Adrenal gland (tissue), 12 donors: ENCODE results near the gene CATSPERZ. TPM values are rescaled to one million over a fixed set of nuclear protein-coding genes. Genes with fewer than 3 reads are reported as not detected.

ENCODE experiments used
- DNase-seq, 7 donors: peaks; one replicate each; pipeline ENCODE4 v3.0.0-alpha.2; 2019 to 2020
- H3K27ac ChIP-seq, 5 donors: fragments of 200-600 bp; sonication (generic) in 4 of 5; 1 replicate in 3 of 5; 2 replicates in 2 of 5; pipeline versions ENCODE4 v1.5.1 to v1.8.0; 2016 to 2020; ENCODE audit warnings: mild to moderate bottlenecking in 1 of 5
- H3K27me3 ChIP-seq: fragments of 200-600 bp; 2 replicates; pipeline ENCODE4 v1.8.0; 2021
- H3K36me3 ChIP-seq, 2 donors: fragments of 200-600 bp; replicated peaks in 1 of 2; 1 replicate in 1 of 2; 2 replicates in 1 of 2; pipeline versions ENCODE4 v1.5.1 to v1.8.0; 2018 to 2022
- H3K4me1 ChIP-seq, 2 donors: fragments of 200-600 bp; replicated peaks in 1 of 2; 1 replicate in 1 of 2; 2 replicates in 1 of 2; pipeline versions ENCODE4 v1.5.1 to v1.8.0; 2018 to 2021
- H3K4me3 ChIP-seq, 4 donors: fragments of 200-600 bp; sonication (generic) in 3 of 4; one replicate each; pipeline ENCODE4 v1.5.1; 2016 to 2018
- H3K9me3 ChIP-seq, 3 donors: fragments of 200-600 bp; sonication (generic) in 1 of 3; replicated peaks in 1 of 3; 1 replicate in 2 of 3; 2 replicates in 1 of 3; pipeline versions ENCODE4 v1.5.1 to v1.8.0; 2016 to 2021
- POLR2A ChIP-seq, 2 donors: fragments of 450-650 bp; IDR thresholded peaks; one replicate each; pipeline ENCODE4 v1.6.1; 2017; ENCODE audit warnings: antibody characterized with exemption in 2 of 2, mild to moderate bottlenecking in 2 of 2, moderate library complexity in 1 of 2
- WGBS, 4 donors: extraction: QIAGEN DNeasy Blood & Tissue Kit in 2 of 4; methylation state at CpG; one replicate each; pipeline versions ENCODE4 v1.1.5 to v1.1.7; 2013 to 2017; 5-methylcytosine and 5-hydroxymethylcytosine counted together
- intact Hi-C, 2 donors: fragments of 100-400 bp; cut with DNase I; formaldehyde crosslinking; loops; one replicate each; pipeline versions ENCODE4 v1.14.1 to v1.15.0; 2022 to 2023
- polyA plus RNA-seq, 3 donors: library from polyadenylated mRNA; stranded (reverse); fragments of 200-250 nt in 2 of 3; fragments of 350-450 nt in 1 of 3; fragmentation: Illumina TruSeq in 1 of 3; extraction: RNeasy Lipid Tissue Mini Kit (QIAGEN cat#74804) in 1 of 3; gene quantifications; one replicate each; pipeline ENCODE4 v1.2.3, GENCODE V29; 2013 to 2014
- total RNA-seq, 9 donors: library from RNA; depleted of rRNA in 4 of 9; stranded (reverse); fragments of >200 nt in 4 of 9; fragments of 120-200 nt in 1 of 9; fragmentation: NEBNext Ultra II Directional in 1 of 9; extraction: Animal tissue kit (Norgen Biotek cat#: 25700) in 1 of 9; gene quantifications; one replicate each; pipeline versions ENCODE4 v1.1.0 to v1.2.4, GENCODE V29; 2013 to 2023
- TF ChIP-seq, protein P1 (sequence below), 6 experiments: fragments of 450-650 bp in 4 of 6; fragments of 200-600 bp in 2 of 6; sonication (generic) in 1 of 6; IDR thresholded peaks; 1 replicate in 5 of 6; 2 replicates in 1 of 6; pipeline versions ENCODE4 v1.5.1 to v1.8.0; 2016 to 2021; ENCODE audit warnings: antibody characterized with exemption in 6 of 6, mild to moderate bottlenecking in 2 of 6, moderate library complexity in 1 of 6
- donor health status: healthy with polysubstance abuse.
- donor health status: Bipolar disorder and iron deficiency.
- donor health status: DM: yes; HTN: yes; CAD: no.
- donor health status: DM: no; HTN: no; CAD: no.
- donor health status: DM: no; HTN: no; CAD: no.
- donor health status: DM: yes; HTN: yes; CAD: no.

CATSPERZ gene
- total and polyA plus RNA-seq, 12 donors = 0.28 to 1.2 (median 0.71) TPM; not detected in 8

DNA sequence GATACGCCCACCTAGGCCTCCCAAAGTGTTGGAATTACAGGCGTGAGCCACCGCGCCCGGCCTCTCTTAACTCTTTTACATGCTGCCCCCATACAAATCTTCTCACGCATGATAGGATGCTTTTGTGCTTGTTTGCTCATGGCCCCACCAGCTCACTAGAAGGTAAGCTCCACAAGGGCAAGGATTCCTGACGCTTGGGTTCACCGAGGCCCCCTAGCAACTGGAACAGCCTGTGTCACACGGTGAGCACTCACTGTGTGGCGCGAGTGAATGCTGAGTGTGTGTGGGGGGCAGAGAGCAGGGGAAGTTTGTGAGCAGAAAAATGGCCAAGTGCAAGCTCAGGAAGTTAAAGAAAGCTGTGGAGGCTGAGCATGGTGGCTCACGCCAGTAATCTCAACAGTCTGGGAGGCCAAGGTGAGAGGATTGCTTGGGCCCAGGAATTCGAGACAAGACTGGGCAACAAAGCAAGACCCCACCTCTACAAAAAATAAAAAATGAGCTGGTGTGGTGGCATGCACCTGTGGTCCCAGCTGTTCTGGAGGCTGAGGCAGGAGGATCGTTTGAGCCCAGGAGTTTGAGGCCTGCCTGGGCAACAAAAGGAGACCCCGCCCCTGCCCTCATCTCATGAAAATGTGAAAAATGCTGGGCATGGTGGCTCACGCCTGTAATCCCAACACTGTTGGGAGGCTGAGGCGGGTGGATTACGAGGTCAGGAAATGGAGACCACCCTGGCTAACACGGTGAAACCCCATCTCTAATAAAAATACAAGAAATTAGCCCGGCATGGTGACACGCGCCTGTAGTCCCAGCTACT is 18.0 kb upstream of the CATSPERZ start:
- Histone ChIP-seq H3K27ac (no peak overlapping the region), H3K36me3 (peaks cover 0 to 17% of the 10 kb centered on the region in 2 donors), H3K9me3 (no peaks in the 10 kb centered on the region), H3K4me3 (no peak overlapping the region), H3K27me3 (no peaks in the 10 kb centered on the region), H3K4me1 (peaks cover 15 to 19% of the 10 kb centered on the region in 2 donors)
- TF ChIP-seq, protein P1, sequence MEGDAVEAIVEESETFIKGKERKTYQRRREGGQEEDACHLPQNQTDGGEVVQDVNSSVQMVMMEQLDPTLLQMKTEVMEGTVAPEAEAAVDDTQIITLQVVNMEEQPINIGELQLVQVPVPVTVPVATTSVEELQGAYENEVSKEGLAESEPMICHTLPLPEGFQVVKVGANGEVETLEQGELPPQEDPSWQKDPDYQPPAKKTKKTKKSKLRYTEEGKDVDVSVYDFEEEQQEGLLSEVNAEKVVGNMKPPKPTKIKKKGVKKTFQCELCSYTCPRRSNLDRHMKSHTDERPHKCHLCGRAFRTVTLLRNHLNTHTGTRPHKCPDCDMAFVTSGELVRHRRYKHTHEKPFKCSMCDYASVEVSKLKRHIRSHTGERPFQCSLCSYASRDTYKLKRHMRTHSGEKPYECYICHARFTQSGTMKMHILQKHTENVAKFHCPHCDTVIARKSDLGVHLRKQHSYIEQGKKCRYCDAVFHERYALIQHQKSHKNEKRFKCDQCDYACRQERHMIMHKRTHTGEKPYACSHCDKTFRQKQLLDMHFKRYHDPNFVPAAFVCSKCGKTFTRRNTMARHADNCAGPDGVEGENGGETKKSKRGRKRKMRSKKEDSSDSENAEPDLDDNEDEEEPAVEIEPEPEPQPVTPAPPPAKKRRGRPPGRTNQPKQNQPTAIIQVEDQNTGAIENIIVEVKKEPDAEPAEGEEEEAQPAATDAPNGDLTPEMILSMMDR (IDR thresholded peaks at IDR 0.05) = no peak
- TF ChIP-seq POLR2A (IDR thresholded peaks at IDR 0.05) = no peak
- WGBS, 4 donors = 92 to 96% (median 95%) methylated on average over 22 of the region's 22 CpGs
- DNase-seq = no peak
- intact Hi-C loops = no loop called here

DNA sequence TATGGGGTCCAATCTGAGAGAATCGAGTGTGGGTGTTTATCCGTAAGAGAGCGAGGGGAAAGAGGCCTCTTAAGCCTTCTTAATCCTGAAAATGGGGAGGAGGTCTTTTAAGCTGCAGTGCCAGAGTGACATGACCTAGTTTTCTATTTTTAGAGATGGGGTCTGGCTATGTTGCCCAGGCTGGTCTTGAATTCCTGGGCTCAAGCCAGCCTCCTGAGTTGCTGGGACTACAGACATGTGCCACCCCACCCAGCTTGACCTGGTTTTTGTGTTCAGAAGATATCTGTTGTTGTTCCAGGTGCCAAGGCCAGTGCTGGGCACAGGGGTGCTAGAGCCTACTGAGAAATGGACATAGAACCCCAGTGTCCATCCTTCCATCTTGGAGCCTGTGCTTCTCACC is 17.1 kb upstream of the CATSPERZ start:
- 90 to 94% (median 93%) methylated on average over 3 of the region's 3 CpGs for WGBS, 4 donors
- DNase-seq = no peak
- intact Hi-C loops = no loop called here
- H3K4me3 ChIP-seq = no peak overlapping the region
- no peak for TF ChIP-seq POLR2A (IDR thresholded peaks at IDR 0.05)
- no peak overlapping the region for H3K27ac ChIP-seq
- peaks cover 15 to 19% of the 10 kb centered on the region in 2 donors for H3K4me1 ChIP-seq
- H3K36me3 ChIP-seq = peaks cover 0 to 11% of the 10 kb centered on the region in 2 donors
- no peaks in the 10 kb centered on the region for H3K27me3 ChIP-seq
- no peaks in the 10 kb centered on the region for H3K9me3 ChIP-seq

DNA sequence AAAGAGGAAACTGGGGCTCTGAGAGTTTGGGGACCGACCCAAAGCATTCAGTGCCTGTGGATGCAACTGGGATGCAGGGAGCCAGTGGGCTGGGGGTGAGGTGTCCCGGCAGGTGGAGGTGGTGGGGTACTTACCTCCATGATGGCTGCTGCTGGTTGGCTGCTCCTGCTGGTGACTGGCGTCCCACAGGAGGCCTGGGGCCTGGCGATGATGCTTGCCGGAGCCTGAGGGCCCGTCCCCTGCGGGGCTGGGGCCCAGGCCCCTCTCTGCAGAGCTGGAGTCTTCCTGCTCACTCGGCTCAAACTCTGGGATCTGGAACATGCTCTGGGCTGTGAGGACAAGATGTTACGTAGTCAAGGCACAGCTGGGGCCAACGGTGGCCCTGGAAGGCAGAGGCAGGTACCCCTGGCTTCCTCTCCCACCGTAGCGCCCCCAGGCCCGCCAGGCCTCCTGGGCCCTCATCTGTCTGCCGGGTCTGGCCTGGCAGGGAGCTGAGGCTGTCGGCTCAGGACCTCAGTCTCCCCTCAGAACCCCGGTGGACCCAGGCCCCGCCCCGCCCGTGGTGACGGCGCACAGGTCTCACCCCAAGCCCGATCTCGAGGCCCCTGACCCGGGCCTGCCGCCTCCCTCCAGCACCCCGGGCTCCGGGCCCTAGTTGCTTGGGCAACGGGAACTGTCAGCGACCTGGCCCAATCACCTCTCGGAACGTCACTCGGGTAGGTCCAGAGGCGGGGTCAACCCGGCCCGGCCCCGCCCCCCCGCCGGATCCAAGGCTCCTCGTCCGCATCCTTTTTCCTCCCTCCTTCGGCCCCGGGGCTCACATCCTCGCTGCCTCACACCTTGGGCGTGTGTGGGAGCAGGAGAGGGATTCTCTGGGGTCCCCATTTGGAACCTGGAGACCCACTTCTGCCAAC is 15.9 kb upstream of the CATSPERZ start, which contains the start of gene BAD:
Gene BAD (minus strand): TSS at position 618 of the 914 bp plus-strand sequence. CDS start 297 bp downstream, at position 321.
- Histone ChIP-seq H3K27me3 (no peaks in the 10 kb centered on the region), H3K27ac (peak within 1 kb of the TSS; percentile 77 to 94 (median 87)), H3K36me3 (peaks cover 0 to 3% of the 10 kb centered on the region in 2 donors), H3K4me1 (peaks cover 15 to 19% of the 10 kb centered on the region in 2 donors), H3K9me3 (no peaks in the 10 kb centered on the region), H3K4me3 (peak within 1 kb of the TSS; percentile 57 to 93 (median 75))
- DNase-seq = peak; percentile 96 to 98 (median 97)
- intact Hi-C loops = no loop called here
- TF ChIP-seq POLR2A (IDR thresholded peaks at IDR 0.05) = peak in 1 of 2 donors; percentile 55
- TF ChIP-seq, protein P1 (IDR thresholded peaks at IDR 0.05) = no peak
- 2 to 52% (median 6%) methylated on average over 2 to 44 of the region's 44 CpGs for WGBS, 4 donors

DNA sequence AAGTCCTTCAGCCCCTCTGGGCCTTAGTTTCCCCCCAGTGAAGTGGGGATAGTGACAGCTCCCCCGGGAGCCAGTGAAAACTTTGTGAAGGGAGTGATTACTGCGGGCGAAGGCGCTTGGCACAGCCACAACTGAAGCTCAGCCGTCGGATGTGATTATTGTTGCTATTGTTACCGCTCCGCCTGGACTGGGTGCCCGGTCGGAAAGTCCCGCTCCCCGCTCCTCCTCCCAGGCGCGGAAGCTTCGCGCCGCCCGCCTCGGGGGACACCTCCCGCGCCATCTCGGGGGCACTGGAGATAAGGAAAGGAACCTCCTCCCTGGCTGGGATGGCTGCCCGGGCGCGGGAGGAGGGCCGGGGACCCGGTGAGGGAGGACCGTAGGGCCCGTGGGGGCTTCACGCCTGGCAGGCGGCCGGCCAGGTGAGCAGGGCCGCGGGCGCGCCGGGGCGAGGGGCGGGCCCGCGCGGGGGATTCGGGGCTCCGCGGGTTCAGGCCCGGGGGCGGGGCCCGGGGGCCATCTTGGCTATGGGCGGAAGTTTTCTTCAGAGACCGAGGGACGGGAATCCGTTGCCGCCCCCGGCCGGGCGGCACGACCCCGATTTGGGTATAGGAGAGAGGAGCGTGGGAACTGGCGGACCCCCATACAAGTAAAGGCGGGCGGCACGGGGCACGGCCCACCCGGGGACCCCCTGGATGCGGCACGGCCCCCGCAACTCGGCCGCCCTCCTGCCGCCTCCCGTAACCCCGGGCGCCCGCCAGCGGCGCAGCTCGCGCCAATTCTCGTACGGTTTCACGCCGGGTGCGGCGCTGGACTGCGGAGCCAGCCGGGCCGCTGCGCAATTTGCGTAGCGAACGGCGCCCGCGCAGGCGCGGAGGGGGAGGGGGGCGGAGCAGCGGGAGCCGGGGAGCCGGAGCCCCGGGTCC is 14.9 kb upstream of the CATSPERZ start, which contains the start of gene GPR137:
Gene GPR137 (plus strand): TSS at position 887 of the 923 bp plus-strand sequence. CDS start 677 bp downstream, outside the sequence.
- H3K27me3 ChIP-seq = no peaks in the 10 kb centered on the region
- peaks cover 15 to 19% of the 10 kb centered on the region in 2 donors for H3K4me1 ChIP-seq
- no peaks in the 10 kb centered on the region for H3K9me3 ChIP-seq
- intact Hi-C loops = no loop called here
- DNase-seq = peak; percentile 78 to 88 (median 84)
- H3K27ac ChIP-seq = peak within 1 kb of the TSS; percentile 77 to 94 (median 87)
- TF ChIP-seq, protein P1 (IDR thresholded peaks at IDR 0.05) = peak in 1 of 6 experiments; percentile 6
- peak in 1 of 2 donors; percentile 44 for TF ChIP-seq POLR2A (IDR thresholded peaks at IDR 0.05)
- peaks cover 0 to 3% of the 10 kb centered on the region in 2 donors for H3K36me3 ChIP-seq
- 1% methylated on average over 23 to 102 of the region's 102 CpGs; no CpG with 5 or more reads in 1 of the 4 donors for WGBS, 4 donors
- peak within 1 kb of the TSS; percentile 17 to 93 (median 75) for H3K4me3 ChIP-seq
